Measurements from ENCODE around the gene NOS3. TPM values are rescaled to one million over a fixed set of nuclear protein-coding genes. Genes with fewer than 3 reads are reported as not detected.

Gene NOS3
- total and polyA plus RNA-seq, 9 of the 15 experiments (the other 6 are each of a cell fraction or from before 2014, with no cell fraction given) = 1.1 to 121 (median 23.6) TPM

DNA sequence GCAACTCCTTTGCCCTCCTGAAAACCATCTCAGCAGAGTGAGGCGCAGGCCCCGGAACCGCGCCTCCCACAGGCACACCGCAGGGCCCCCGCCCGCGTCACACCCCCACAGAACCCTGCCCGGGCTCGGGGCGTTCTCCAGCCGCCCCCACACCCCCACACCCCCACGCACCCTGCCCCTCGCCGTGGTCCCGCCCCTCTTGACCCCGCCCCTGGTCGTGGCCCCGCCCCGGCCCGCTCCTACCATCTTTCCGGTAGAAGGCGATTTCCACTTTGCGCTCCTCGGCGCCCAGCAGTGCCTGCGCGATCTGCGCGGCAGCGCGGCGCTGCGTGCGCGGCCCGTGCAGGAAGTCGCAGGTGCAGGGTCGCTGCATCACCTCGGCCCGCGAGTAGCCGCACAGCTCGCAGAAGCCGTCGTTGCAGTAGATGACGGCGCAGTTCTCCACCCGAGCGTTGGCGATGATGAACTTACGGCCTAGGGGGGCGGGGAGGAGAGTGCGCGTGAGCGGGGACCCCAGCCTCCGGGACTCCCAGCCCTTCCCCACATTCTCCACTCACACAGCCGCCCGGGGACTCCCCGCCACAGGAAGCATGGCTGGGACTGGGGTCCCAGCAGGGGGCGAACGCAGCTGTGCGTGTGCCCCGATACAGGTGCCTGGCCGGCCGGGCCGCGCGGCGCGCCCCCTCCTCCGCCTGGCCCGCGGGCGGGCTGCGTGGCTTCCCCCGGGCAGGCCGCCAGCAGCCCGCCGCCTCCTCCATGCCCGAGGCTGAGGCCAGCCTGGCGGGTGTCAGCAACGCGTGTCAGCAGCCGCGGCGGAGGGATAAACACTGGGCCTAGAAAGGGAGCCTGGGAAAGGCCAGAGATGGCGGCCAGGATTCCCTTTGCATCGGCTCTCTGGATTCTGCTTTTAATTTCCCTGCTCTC, 16.1 kb upstream of the NOS3 start (continued):
- TF ChIP-seq JUND (IDR thresholded peaks at IDR 0.05; ENCODE audit: borderline replicate concordance, low read depth, low read length) = 0 out of 2 replicates have a peak, but pooled peaks have one; percentile 39
- no peak for TF ChIP-seq JUND (tag; IDR thresholded peaks at IDR 0.05; ENCODE audit: borderline replicate concordance, low read depth, low read length)
- TF ChIP-seq HIVEP1 (CRISPR knock-in tag; IDR thresholded peaks at IDR 0.05) = no peak
- peak; percentile 84 for TF ChIP-seq PCBP1 (IDR thresholded peaks at IDR 0.05; ENCODE audit: low read depth, low read length, poor library complexity, severe bottlenecking)
- TF ChIP-seq, protein P1, sequence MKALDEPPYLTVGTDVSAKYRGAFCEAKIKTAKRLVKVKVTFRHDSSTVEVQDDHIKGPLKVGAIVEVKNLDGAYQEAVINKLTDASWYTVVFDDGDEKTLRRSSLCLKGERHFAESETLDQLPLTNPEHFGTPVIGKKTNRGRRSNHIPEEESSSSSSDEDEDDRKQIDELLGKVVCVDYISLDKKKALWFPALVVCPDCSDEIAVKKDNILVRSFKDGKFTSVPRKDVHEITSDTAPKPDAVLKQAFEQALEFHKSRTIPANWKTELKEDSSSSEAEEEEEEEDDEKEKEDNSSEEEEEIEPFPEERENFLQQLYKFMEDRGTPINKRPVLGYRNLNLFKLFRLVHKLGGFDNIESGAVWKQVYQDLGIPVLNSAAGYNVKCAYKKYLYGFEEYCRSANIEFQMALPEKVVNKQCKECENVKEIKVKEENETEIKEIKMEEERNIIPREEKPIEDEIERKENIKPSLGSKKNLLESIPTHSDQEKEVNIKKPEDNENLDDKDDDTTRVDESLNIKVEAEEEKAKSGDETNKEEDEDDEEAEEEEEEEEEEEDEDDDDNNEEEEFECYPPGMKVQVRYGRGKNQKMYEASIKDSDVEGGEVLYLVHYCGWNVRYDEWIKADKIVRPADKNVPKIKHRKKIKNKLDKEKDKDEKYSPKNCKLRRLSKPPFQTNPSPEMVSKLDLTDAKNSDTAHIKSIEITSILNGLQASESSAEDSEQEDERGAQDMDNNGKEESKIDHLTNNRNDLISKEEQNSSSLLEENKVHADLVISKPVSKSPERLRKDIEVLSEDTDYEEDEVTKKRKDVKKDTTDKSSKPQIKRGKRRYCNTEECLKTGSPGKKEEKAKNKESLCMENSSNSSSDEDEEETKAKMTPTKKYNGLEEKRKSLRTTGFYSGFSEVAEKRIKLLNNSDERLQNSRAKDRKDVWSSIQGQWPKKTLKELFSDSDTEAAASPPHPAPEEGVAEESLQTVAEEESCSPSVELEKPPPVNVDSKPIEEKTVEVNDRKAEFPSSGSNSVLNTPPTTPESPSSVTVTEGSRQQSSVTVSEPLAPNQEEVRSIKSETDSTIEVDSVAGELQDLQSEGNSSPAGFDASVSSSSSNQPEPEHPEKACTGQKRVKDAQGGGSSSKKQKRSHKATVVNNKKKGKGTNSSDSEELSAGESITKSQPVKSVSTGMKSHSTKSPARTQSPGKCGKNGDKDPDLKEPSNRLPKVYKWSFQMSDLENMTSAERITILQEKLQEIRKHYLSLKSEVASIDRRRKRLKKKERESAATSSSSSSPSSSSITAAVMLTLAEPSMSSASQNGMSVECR (CRISPR knock-in tag; IDR thresholded peaks at IDR 0.05) = no peak; the same call in 1 of the 2 replicates
- no peak for TF ChIP-seq NEUROD1 (IDR thresholded peaks at IDR 0.05; ENCODE audit: borderline replicate concordance, low read depth, low read length, partially characterized antibody)
- peak; percentile 73 for TF ChIP-seq GABPB1 (CRISPR knock-in tag; IDR thresholded peaks at IDR 0.05)
- TF ChIP-seq SREBF2 (CRISPR knock-in tag; IDR thresholded peaks at IDR 0.05) = no peak
- TF ChIP-seq, protein P2, sequence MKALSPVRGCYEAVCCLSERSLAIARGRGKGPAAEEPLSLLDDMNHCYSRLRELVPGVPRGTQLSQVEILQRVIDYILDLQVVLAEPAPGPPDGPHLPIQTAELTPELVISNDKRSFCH (CRISPR knock-in tag; IDR thresholded peaks at IDR 0.05) = no peak
- TF ChIP-seq, protein P2 (tag; IDR thresholded peaks at IDR 0.05) = peak; percentile 69; the same call in 1 of the 2 replicates
- TF ChIP-seq NR3C1 (CRISPR knock-in tag; IDR thresholded peaks at IDR 0.05) = no peak
- TF ChIP-seq RBM34 (IDR thresholded peaks at IDR 0.05; ENCODE audit: borderline replicate concordance, insufficient read depth, low read length) = no peak
- no peak for TF ChIP-seq ZNF76 (CRISPR knock-in tag; IDR thresholded peaks at IDR 0.05; ENCODE audit: borderline replicate concordance)
- no peak for TF ChIP-seq ZNF174 (CRISPR knock-in tag; IDR thresholded peaks at IDR 0.05)
- TF ChIP-seq, protein P3, sequence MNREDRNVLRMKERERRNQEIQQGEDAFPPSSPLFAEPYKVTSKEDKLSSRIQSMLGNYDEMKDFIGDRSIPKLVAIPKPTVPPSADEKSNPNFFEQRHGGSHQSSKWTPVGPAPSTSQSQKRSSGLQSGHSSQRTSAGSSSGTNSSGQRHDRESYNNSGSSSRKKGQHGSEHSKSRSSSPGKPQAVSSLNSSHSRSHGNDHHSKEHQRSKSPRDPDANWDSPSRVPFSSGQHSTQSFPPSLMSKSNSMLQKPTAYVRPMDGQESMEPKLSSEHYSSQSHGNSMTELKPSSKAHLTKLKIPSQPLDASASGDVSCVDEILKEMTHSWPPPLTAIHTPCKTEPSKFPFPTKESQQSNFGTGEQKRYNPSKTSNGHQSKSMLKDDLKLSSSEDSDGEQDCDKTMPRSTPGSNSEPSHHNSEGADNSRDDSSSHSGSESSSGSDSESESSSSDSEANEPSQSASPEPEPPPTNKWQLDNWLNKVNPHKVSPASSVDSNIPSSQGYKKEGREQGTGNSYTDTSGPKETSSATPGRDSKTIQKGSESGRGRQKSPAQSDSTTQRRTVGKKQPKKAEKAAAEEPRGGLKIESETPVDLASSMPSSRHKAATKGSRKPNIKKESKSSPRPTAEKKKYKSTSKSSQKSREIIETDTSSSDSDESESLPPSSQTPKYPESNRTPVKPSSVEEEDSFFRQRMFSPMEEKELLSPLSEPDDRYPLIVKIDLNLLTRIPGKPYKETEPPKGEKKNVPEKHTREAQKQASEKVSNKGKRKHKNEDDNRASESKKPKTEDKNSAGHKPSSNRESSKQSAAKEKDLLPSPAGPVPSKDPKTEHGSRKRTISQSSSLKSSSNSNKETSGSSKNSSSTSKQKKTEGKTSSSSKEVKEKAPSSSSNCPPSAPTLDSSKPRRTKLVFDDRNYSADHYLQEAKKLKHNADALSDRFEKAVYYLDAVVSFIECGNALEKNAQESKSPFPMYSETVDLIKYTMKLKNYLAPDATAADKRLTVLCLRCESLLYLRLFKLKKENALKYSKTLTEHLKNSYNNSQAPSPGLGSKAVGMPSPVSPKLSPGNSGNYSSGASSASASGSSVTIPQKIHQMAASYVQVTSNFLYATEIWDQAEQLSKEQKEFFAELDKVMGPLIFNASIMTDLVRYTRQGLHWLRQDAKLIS (CRISPR knock-in tag; IDR thresholded peaks at IDR 0.05) = no peak

Measured in K562 (cell line).